ENCODE measurements around the gene KCNMB4. TPM values are rescaled to one million over a fixed set of nuclear protein-coding genes. Genes with fewer than 3 reads are reported as not detected.

The KCNMB4 gene
- total RNA-seq, 1 experiment from 2014 or later: 0.13 TPM

- ChIA-PET CTCF (no interaction called here), POLR2A (no interaction called here)
- DNase-seq (ENCODE audit: low read depth, low spot score) (no peak), ATAC-seq (no peak)
- Histone ChIP-seq H3K4me3 (ENCODE audit: low read depth in 2 of 2, low read length in 2 of 2) (no peak overlapping the region), H3K4me1 (ENCODE audit: control insufficient read depth, insufficient read depth, low read length) (no peaks in the 10 kb centered on the region), H3K27ac (ENCODE audit: low read length) (no peak overlapping the region), H3K9me3 (ENCODE audit: control insufficient read depth, insufficient read depth, low read depth, low read length) (no peaks in the 10 kb centered on the region), H3K27me3 (ENCODE audit: control insufficient read depth, insufficient read depth, low read length) (no peaks in the 10 kb centered on the region), H3K36me3 (ENCODE audit: control insufficient read depth, insufficient read depth, low read length) (no peaks in the 10 kb centered on the region)
- in situ Hi-C loops (cut with HindIII; ENCODE audit: low pct_unique_long_range_greater_than_20kb, low sequenced_read_pairs): no loop called here
- TF ChIP-seq POLR2AphosphoS5 (IDR thresholded peaks at IDR 0.05; ENCODE audit: low read depth, low read length): no peak
- no peak for TF ChIP-seq TCF7L2 (IDR thresholded peaks at IDR 0.05; ENCODE audit: low read depth, low read length)
- TF ChIP-seq REST (IDR thresholded peaks at IDR 0.05; ENCODE audit: insufficient read depth in 1 of 2, low read depth in 2 of 2, low read length in 1 of 2): no peak
- intact Hi-C loops (cut with micrococcal nuclease; ENCODE audit: unreplicated experiment): no loop called here
- BruUV-seq (replicated peaks): no TSS peak
These were observed 83.1 kb downstream of the KCNMB4 start for GRCh38 chr12:70449074-70449752.

GRCh38 chr12:70449753-70450341 is 83.8 kb downstream of the KCNMB4 start:
- DNase-seq (ENCODE audit: low read depth, low spot score) (no peak), ATAC-seq (no peak)
- H3K36me3 ChIP-seq (ENCODE audit: control insufficient read depth, insufficient read depth, low read length): no peaks in the 10 kb centered on the region
- BruUV-seq (replicated peaks): no TSS peak
- no peak overlapping the region for H3K27ac ChIP-seq (ENCODE audit: low read length)
- ChIA-PET POLR2A (no interaction called here), CTCF (no interaction called here)
- no peaks in the 10 kb centered on the region for H3K9me3 ChIP-seq (ENCODE audit: control insufficient read depth, insufficient read depth, low read depth, low read length)
- no peaks in the 10 kb centered on the region for H3K4me1 ChIP-seq (ENCODE audit: control insufficient read depth, insufficient read depth, low read length)
- intact Hi-C loops (cut with micrococcal nuclease; ENCODE audit: unreplicated experiment): no loop called here
- in situ Hi-C loops (cut with HindIII; ENCODE audit: low pct_unique_long_range_greater_than_20kb, low sequenced_read_pairs): no loop called here
- TF ChIP-seq TCF7L2 (IDR thresholded peaks at IDR 0.05; ENCODE audit: low read depth, low read length) (no peak), REST (IDR thresholded peaks at IDR 0.05; ENCODE audit: insufficient read depth in 1 of 2, low read depth in 2 of 2, low read length in 1 of 2) (no peak), SIN3A (IDR thresholded peaks at IDR 0.05; ENCODE audit: borderline replicate concordance, insufficient read depth, low read depth, low read length) (no peak), POLR2AphosphoS5 (IDR thresholded peaks at IDR 0.05; ENCODE audit: low read depth, low read length) (no peak), CTCF (IDR thresholded peaks at IDR 0.05) (no peak)
- H3K4me3 ChIP-seq (ENCODE audit: low read depth in 2 of 2, low read length in 2 of 2): no peak overlapping the region
- H3K27me3 ChIP-seq (ENCODE audit: control insufficient read depth, insufficient read depth, low read length): no peaks in the 10 kb centered on the region
